Transverse colon (tissue), 4 donors: ENCODE results near the gene ATP9A. TPM values are rescaled to one million over a fixed set of nuclear protein-coding genes. Genes with fewer than 3 reads are reported as not detected.

ENCODE experiments used
- DNase-seq: peaks from one replicate; pipeline ENCODE4 v3.0.0-alpha.2; 2019
- H3K27ac ChIP-seq, 4 donors: fragments of 200-600 bp; sonication (generic); 2 replicates each; pipeline ENCODE4 v1.5.1; 2016 to 2018; ENCODE audit warnings: inconsistent platforms in 4 of 4
- H3K27me3 ChIP-seq: fragments of 200-600 bp; sonication (generic); 2 replicates; pipeline ENCODE4 v1.5.1; 2017; ENCODE audit warnings: inconsistent platforms
- H3K36me3 ChIP-seq, 4 donors: fragments of 200-600 bp; sonication (generic); 2 replicates each; pipeline ENCODE4 v1.5.1; 2017 to 2019; ENCODE audit warnings: inconsistent platforms in 4 of 4
- H3K4me1 ChIP-seq, 4 donors: fragments of 200-600 bp; sonication (generic); 2 replicates each; pipeline ENCODE4 v1.5.1; 2017 to 2020; ENCODE audit warnings: inconsistent platforms in 4 of 4
- H3K4me3 ChIP-seq, 4 donors: fragments of 200-600 bp; sonication (generic); 1 replicate in 1 of 4; 2 replicates in 3 of 4; pipeline versions ENCODE4 v1.5.1 to v1.6.1; 2017 to 2019; ENCODE audit warnings: inconsistent platforms in 4 of 4
- H3K9me3 ChIP-seq, 2 donors: fragments of 200-600 bp; sonication (generic); 2 replicates each; pipeline ENCODE4 v1.5.1; 2017 to 2019; ENCODE audit warnings: inconsistent platforms in 2 of 2
- CTCF ChIP-seq, 5 experiments: fragments of 200-600 bp in 3 of 5; fragments of 450-650 bp in 2 of 5; sonication (generic) in 3 of 5; IDR thresholded peaks; 1 replicate in 2 of 5; 2 replicates in 3 of 5; pipeline ENCODE4 v1.5.1; 2016 to 2017; ENCODE audit warnings: antibody characterized with exemption in 5 of 5, inconsistent platforms in 3 of 5, mild to moderate bottlenecking in 2 of 5, moderate library complexity in 1 of 5
- EP300 ChIP-seq: sonication (generic); formaldehyde crosslinking; IDR thresholded peaks from one replicate; pipeline ENCODE4 v1.6.1; 2017; ENCODE audit warnings: antibody characterized with exemption, low read depth
- POLR2A ChIP-seq: fragments of 450-650 bp; IDR thresholded peaks from one replicate; pipeline ENCODE4 v1.6.1; 2016; ENCODE audit warnings: antibody characterized with exemption, mild to moderate bottlenecking, moderate library complexity
- POLR2AphosphoS5 ChIP-seq, 3 donors: sonication (generic); formaldehyde crosslinking; IDR thresholded peaks; one replicate each; pipeline ENCODE4 v1.6.1; 2016; ENCODE audit warnings: antibody characterized with exemption in 3 of 3
- WGBS, 2 donors: methylation state at CpG; one replicate each; pipeline ENCODE4 v1.1.5; 2018; ENCODE audit warnings: low coverage in 1 of 2; 5-methylcytosine and 5-hydroxymethylcytosine counted together
- in situ Hi-C, 4 donors: fragments of 200-750 bp; cut with MboI; loops; one replicate each; pipeline versions ENCODE4 v1.15.0 to v1.15.1; 2017; ENCODE audit warnings: low sequenced_read_pairs in 3 of 4, low pct_ligation_motif_present in 1 of 4, low pct_unique_long_range_greater_than_20kb in 1 of 4
- intact Hi-C: fragments of 100-400 bp; cut with DNase I; formaldehyde crosslinking; loops from one replicate; pipeline ENCODE4 v1.15.1; 2023; ENCODE audit warnings: low total_unique reads
- total RNA-seq, 4 donors: library from RNA; depleted of rRNA; stranded (reverse); fragments of >200 nt; gene quantifications; one replicate each; pipeline ENCODE4 v1.1.0, GENCODE V29; 2016

The ATP9A gene
- total RNA-seq, 4 donors from 2014 or later, result 66.3 to 93.0 (median 78.9) TPM

- 60 to 65% methylated on average over 8 to 11 of the region's 11 CpGs for WGBS, 2 donors
- Histone ChIP-seq H3K4me1 (peaks cover 11 to 49% (median 25%) of the 10 kb centered on the region in 4 donors), H3K36me3 (no peaks in the 10 kb centered on the region), H3K27ac (peak overlapping the region; percentile 55 to 73 (median 62)), H3K9me3 (no peaks in the 10 kb centered on the region), H3K27me3 (no peaks in the 10 kb centered on the region), H3K4me3 (no peak overlapping the region)
- DNase-seq, result peak; percentile 71
- intact Hi-C loops, result no loop called here
- TF ChIP-seq EP300 (no peak), CTCF (IDR thresholded peaks at IDR 0.05) (peak in 2 of 5 experiments; percentile 25 to 37), POLR2AphosphoS5 (IDR thresholded peaks at IDR 0.05) (peak in 2 of 3 donors; percentile 18 to 39)
- in situ Hi-C loops, result no loop called here
Measured at GRCh38 chr20:51735728-51736600, 32.2 kb downstream of the ATP9A start.

- Histone ChIP-seq H3K27me3 (no peaks in the 10 kb centered on the region), H3K27ac (peak overlapping the region; percentile 55 to 73 (median 62)), H3K4me3 (no peak overlapping the region), H3K4me1 (peaks cover 11 to 48% (median 25%) of the 10 kb centered on the region in 4 donors), H3K36me3 (no peaks in the 10 kb centered on the region), H3K9me3 (no peaks in the 10 kb centered on the region)
- 60 to 63% methylated on average over 7 to 13 of the region's 13 CpGs for WGBS, 2 donors
- in situ Hi-C loops, result no loop called here
- TF ChIP-seq POLR2A (no peak), EP300 (no peak), POLR2AphosphoS5 (IDR thresholded peaks at IDR 0.05) (no peak), CTCF (IDR thresholded peaks at IDR 0.05) (no peak)
- intact Hi-C loops, result no loop called here
- DNase-seq, result no peak
Measured at GRCh38 chr20:51734876-51735720, 33.1 kb downstream of the ATP9A start.

- in situ Hi-C loops, result no loop called here
- Histone ChIP-seq H3K27me3 (no peaks in the 10 kb centered on the region), H3K4me3 (no peak overlapping the region), H3K36me3 (no peaks in the 10 kb centered on the region), H3K9me3 (no peaks in the 10 kb centered on the region), H3K27ac (peak overlapping the region in 2 of 4 donors; percentile 67 to 70), H3K4me1 (peaks cover 11 to 48% (median 25%) of the 10 kb centered on the region in 4 donors)
- TF ChIP-seq CTCF (IDR thresholded peaks at IDR 0.05) (no peak), POLR2AphosphoS5 (IDR thresholded peaks at IDR 0.05) (no peak), POLR2A (no peak), EP300 (no peak)
- intact Hi-C loops, result no loop called here
- no peak for DNase-seq
- 82 to 86% methylated on average over 2 to 3 of the region's 3 CpGs for WGBS, 2 donors
Measured at GRCh38 chr20:51733070-51733469, 35.1 kb downstream of the ATP9A start.
